Measurements from ENCODE around the gene TCERG1. TPM values are rescaled to one million over a fixed set of nuclear protein-coding genes. Genes with fewer than 3 reads are reported as not detected.

TCERG1 gene
- total RNA-seq, 1 donor from 2014 or later = 47.4 TPM

Other genes with a start within 250 kb of the TCERG1 start
- 27.6 and 38.2 TPM in 2 replicates for gene RBM27, start 243.7 kb upstream of the TCERG1 start, total RNA-seq
- gene POU4F3, start 108.5 kb upstream of the TCERG1 start, total RNA-seq = 0.05 TPM in 1 of 2 replicates, not detected in the other
- not detected in 2 replicates for gene GPR151, start 68.9 kb downstream of the TCERG1 start, total RNA-seq